IMR-90 (cell line): ENCODE data around the gene MRPL40. TPM values are rescaled to one million over a fixed set of nuclear protein-coding genes. Genes with fewer than 3 reads are reported as not detected.

Source experiments
- ATAC-seq: fragments of 200-7000 bp; cut with Tn5 transposase; 2 replicates; pipeline ENCODE4 v1.9.1; 2020; ENCODE audit warnings: low read depth, mild to moderate bottlenecking, moderate library complexity
- BruUV-seq: library from RNA; stranded (reverse); fragments of 400-500 nt; replicated peaks from 2 replicates; lab custom pipeline; 2021; lab: Mats Ljungman, UMichigan
- CTCF ChIA-PET: fragments of 300-600 bp; formaldehyde crosslinking; extraction: SDS; loops from one replicate; lab custom pipeline; 2021; ENCODE audit warnings: antibody characterized with exemption; lab: Yijun Ruan, JAX
- POLR2A ChIA-PET: fragments of 300-600 bp; sonication (Branson Sonifier 250); formaldehyde crosslinking; loops from one replicate; lab custom pipeline; 2022; ENCODE audit warnings: antibody characterized with exemption; ENCODE audit not compliant: unreplicated experiment; lab: Charles Lee
- DNase-seq: peaks from one replicate; pipeline ENCODE4 v3.0.0; 2013
- H2AFZ ChIP-seq: replicated peaks from 2 replicates; pipeline ENCODE3; 2013; ENCODE audit warnings: low read length, mild to moderate bottlenecking; ENCODE audit not compliant: poor library complexity
- H2AK5ac ChIP-seq: 2 replicates; pipeline ENCODE4 v1.6.1; 2013; ENCODE audit warnings: low read depth, low read length, inconsistent platforms
- H2AK9ac ChIP-seq: replicated peaks from 2 replicates; pipeline ENCODE3; 2013; ENCODE audit warnings: mild to moderate bottlenecking, low read depth, low read length, moderate library complexity; ENCODE audit not compliant: poor library complexity
- H2BK120ac ChIP-seq: 2 replicates; pipeline ENCODE4 v1.6.1; 2013; ENCODE audit warnings: low read depth, low read length, inconsistent platforms
- H2BK15ac ChIP-seq: 3 replicates; pipeline ENCODE4 v1.6.1; 2013; ENCODE audit warnings: low read depth, low read length, inconsistent platforms
- H2BK20ac ChIP-seq: 2 replicates; pipeline ENCODE4 v1.6.1; 2013; ENCODE audit warnings: low read depth, mild to moderate bottlenecking, inconsistent platforms, low read length, moderate library complexity
- H2BK5ac ChIP-seq: 2 replicates; pipeline ENCODE4 v1.6.1; 2013; ENCODE audit warnings: mild to moderate bottlenecking, low read depth, low read length, inconsistent platforms; ENCODE audit not compliant: poor library complexity, severe bottlenecking
- H3K14ac ChIP-seq: replicated peaks from 2 replicates; pipeline ENCODE4 v1.6.1; 2013; ENCODE audit warnings: low read depth, low read length, inconsistent platforms
- H3K18ac ChIP-seq: 2 replicates; pipeline ENCODE4 v1.6.1; 2013; ENCODE audit warnings: low read depth, low read length, control low read depth
- H3K23ac ChIP-seq: 2 replicates; pipeline ENCODE4 v1.6.1; 2013; ENCODE audit warnings: low read depth, low read length, inconsistent platforms
- H3K27ac ChIP-seq: 2 replicates; pipeline ENCODE4 v1.5.1; 2013; ENCODE audit warnings: mild to moderate bottlenecking, control low read depth, low read length; ENCODE audit not compliant: insufficient read depth
- H3K27me3 ChIP-seq: 2 replicates; pipeline ENCODE4 v1.6.1; 2013; ENCODE audit warnings: low read length; ENCODE audit not compliant: control insufficient read depth, insufficient read depth
- H3K36me3 ChIP-seq: 2 replicates; pipeline ENCODE4 v1.6.1; 2013; ENCODE audit warnings: low read length, mixed read lengths; ENCODE audit not compliant: control insufficient read depth, insufficient read depth
- H3K4ac ChIP-seq: 2 replicates; pipeline ENCODE4 v1.6.1; 2013; ENCODE audit warnings: low read depth, low read length, inconsistent platforms
- H3K4me1 ChIP-seq: 2 replicates; pipeline ENCODE4 v1.6.1; 2013; ENCODE audit warnings: low read length, mixed read lengths; ENCODE audit not compliant: control insufficient read depth, insufficient read depth
- H3K4me2 ChIP-seq: 2 replicates; pipeline ENCODE4 v1.6.1; 2013; ENCODE audit warnings: low read depth, mild to moderate bottlenecking, control low read depth, low read length, moderate library complexity
- H3K4me3 ChIP-seq: 2 replicates; pipeline ENCODE4 v1.5.1; 2013; ENCODE audit warnings: low read depth, mild to moderate bottlenecking, control low read depth, low read length, moderate library complexity; ENCODE audit not compliant: insufficient read depth
- H3K56ac ChIP-seq: 2 replicates; pipeline ENCODE4 v1.6.1; 2013; ENCODE audit warnings: low read length, inconsistent platforms; ENCODE audit not compliant: insufficient read depth; ENCODE audit errors: extremely low read depth
- H3K79me1 ChIP-seq, 2 experiments: 2 replicates each; pipeline ENCODE4 v1.6.1; 2013; ENCODE audit warnings: low read length in 2 of 2, inconsistent platforms in 1 of 2, low read depth in 1 of 2
- H3K9ac ChIP-seq: 2 replicates; pipeline ENCODE4 v1.6.1; 2013; ENCODE audit warnings: low read depth, low read length, control low read depth
- H3K9me1 ChIP-seq: 2 replicates; pipeline ENCODE4 v1.6.1; 2013; ENCODE audit warnings: low read length, inconsistent platforms; ENCODE audit not compliant: insufficient read depth
- H3K9me3 ChIP-seq: 2 replicates; pipeline ENCODE4 v1.6.1; 2013; ENCODE audit warnings: low read length; ENCODE audit not compliant: control insufficient read depth, insufficient read depth
- H4K20me1 ChIP-seq: 2 replicates; pipeline ENCODE4 v1.6.1; 2013; ENCODE audit warnings: low read length, inconsistent platforms; ENCODE audit not compliant: insufficient read depth
- H4K5ac ChIP-seq: 2 replicates; pipeline ENCODE4 v1.6.1; 2013; ENCODE audit warnings: mild to moderate bottlenecking, low read depth, low read length, control low read depth
- H4K8ac ChIP-seq, 2 experiments: 2 replicates each; pipeline ENCODE4 v1.6.1; 2013; ENCODE audit warnings: low read depth in 2 of 2, low read length in 2 of 2, control low read depth in 1 of 2, inconsistent platforms in 1 of 2
- H4K91ac ChIP-seq: 2 replicates; pipeline ENCODE4 v1.6.1; 2013; ENCODE audit warnings: low read depth, low read length, inconsistent platforms; ENCODE audit not compliant: insufficient read depth
- BHLHE40 ChIP-seq: fragments of 150-350 bp; IDR thresholded peaks from 2 replicates; pipeline ENCODE4 v1.6.1; 2016; ENCODE audit warnings: mild to moderate bottlenecking, low read depth, low read length
- CEBPB ChIP-seq: IDR thresholded peaks from 2 replicates; pipeline ENCODE4 v1.6.1; 2012; ENCODE audit warnings: low read depth, low read length, improper control_type of control experiment
- MAFK ChIP-seq: IDR thresholded peaks from 2 replicates; pipeline ENCODE4 v1.6.1; 2012; ENCODE audit warnings: low read depth, low read length, improper control_type of control experiment
- MXI1 ChIP-seq: IDR thresholded peaks from 2 replicates; pipeline ENCODE4 v1.6.1; 2012; ENCODE audit warnings: low read depth, mild to moderate bottlenecking, low read length, moderate library complexity, borderline replicate concordance
- NFE2L2 ChIP-seq: fragments of 150-350 bp; IDR thresholded peaks from 2 replicates; pipeline ENCODE4 v1.6.1; 2016; ENCODE audit warnings: low read depth, mild to moderate bottlenecking, low read length
- POLR2A ChIP-seq: IDR thresholded peaks from 2 replicates; pipeline ENCODE4 v1.6.1; 2012; ENCODE audit warnings: mild to moderate bottlenecking, low read depth, low read length
- RAD21 ChIP-seq: IDR thresholded peaks from 2 replicates; pipeline ENCODE4 v1.6.1; 2012; ENCODE audit warnings: low read length, improper control_type of control experiment
- WGBS, 2 experiments: methylation state at CpG; one replicate each; pipeline versions ENCODE4 v1.1.5 to v1.1.7; 2013; ENCODE audit warnings: missing lambda C conversion rate in 2 of 2; ENCODE audit not compliant: insufficient read length in 1 of 2; ENCODE audit errors: extremely low coverage in 2 of 2; 5-methylcytosine and 5-hydroxymethylcytosine counted together
- dilution Hi-C: fragments of 300-500 bp; cut with HindIII; formaldehyde crosslinking; loops from one replicate; pipeline ENCODE4 v1.14.3; 2018; ENCODE audit warnings: low sequenced_read_pairs; ENCODE audit not compliant: unreplicated experiment
- in situ Hi-C: fragments of 300-500 bp; cut with MboI; formaldehyde crosslinking; loops from 3 replicates; pipeline ENCODE4 v1.14.3; 2019; ENCODE audit warnings: low sequenced_read_pairs, inconsistent platforms, mixed read lengths
- intact Hi-C: fragments of 100-400 bp; cut with micrococcal nuclease; formaldehyde crosslinking; loops from 2 replicates; pipeline ENCODE4 v1.10.0; 2022
- polyA plus RNA-seq, 3 experiments: library from polyadenylated mRNA; depleted of rRNA; stranded (reverse); fragments of >200 nt; gene quantifications; 2 replicates each; pipeline ENCODE4 v1.2.3, GENCODE V29; 2012; ENCODE audit warnings: low replicate concordance in 1 of 3
- total RNA-seq: library from RNA; depleted of rRNA; stranded (reverse); fragments of >200 nt; gene quantifications from 2 replicates; pipeline ENCODE4 v1.2.3, GENCODE V29; 2012

Gene MRPL40
- total and polyA plus RNA-seq, 2 of the 4 experiments (the other 2 are of a cell fraction), result 36.7 to 37.5 TPM

GRCh38 chr22:19406281-19406811, 26.0 kb upstream of the MRPL40 start:
- no TSS peak for BruUV-seq
- peaks cover 12% of the 10 kb centered on the region for H4K20me1 ChIP-seq
- no peak overlapping the region for H4K91ac ChIP-seq
- intact Hi-C loops, result no loop called here
- H2AK9ac ChIP-seq, result no peak overlapping the region
- in situ Hi-C loops, result no loop called here
- no peak overlapping the region for H3K4ac ChIP-seq
- ATAC-seq (no peak), DNase-seq (no peak)
- no peak overlapping the region for H2BK120ac ChIP-seq
- no CpG with 5 or more reads among the region's 3 CpGs for WGBS, 2 experiments
- H3K14ac ChIP-seq, result no peak overlapping the region
- ChIA-PET POLR2A (no interaction called here), CTCF (no interaction called here)
- no peak overlapping the region for H4K8ac ChIP-seq
- no peak overlapping the region for H3K4me2 ChIP-seq
- no peak overlapping the region for H3K18ac ChIP-seq
- H3K9me3 ChIP-seq, result no peaks in the 10 kb centered on the region
- peaks cover 17% of the 10 kb centered on the region for H3K9me1 ChIP-seq
- no peak overlapping the region for H2AFZ ChIP-seq
- peaks cover 42% of the 10 kb centered on the region for H3K36me3 ChIP-seq
- no peak overlapping the region for H2BK5ac ChIP-seq
- H2BK20ac ChIP-seq, result no peak overlapping the region
- no peaks in the 10 kb centered on the region for H3K27me3 ChIP-seq
- H3K4me1 ChIP-seq, result peaks cover 3% of the 10 kb centered on the region
- H3K23ac ChIP-seq, result no peak overlapping the region
- H3K56ac ChIP-seq, result no peak overlapping the region
- no peak overlapping the region for H2AK5ac ChIP-seq
- H3K27ac ChIP-seq, result no peak overlapping the region
- no peak overlapping the region for H2BK15ac ChIP-seq
- peaks cover 31 to 60% of the 10 kb centered on the region in 2 experiments for H3K79me1 ChIP-seq
- no peak overlapping the region for H3K9ac ChIP-seq
- no peak for TF ChIP-seq BHLHE40
- no peak for TF ChIP-seq NFE2L2
- no peak for TF ChIP-seq CEBPB
- no peak for TF ChIP-seq MXI1
- no peak for TF ChIP-seq MAFK
- TF ChIP-seq RAD21, result no peak
- no peak for TF ChIP-seq POLR2A
- no peak overlapping the region for H3K4me3 ChIP-seq
- no peak overlapping the region for H4K5ac ChIP-seq
- dilution Hi-C loops, result no loop called here
